ENCODE results near the gene FBH1. TPM values are rescaled to one million over a fixed set of nuclear protein-coding genes. Genes with fewer than 3 reads are reported as not detected.

Gene FBH1
- total RNA-seq, 1 experiment from 2014 or later, result 84.0 TPM

DNA sequence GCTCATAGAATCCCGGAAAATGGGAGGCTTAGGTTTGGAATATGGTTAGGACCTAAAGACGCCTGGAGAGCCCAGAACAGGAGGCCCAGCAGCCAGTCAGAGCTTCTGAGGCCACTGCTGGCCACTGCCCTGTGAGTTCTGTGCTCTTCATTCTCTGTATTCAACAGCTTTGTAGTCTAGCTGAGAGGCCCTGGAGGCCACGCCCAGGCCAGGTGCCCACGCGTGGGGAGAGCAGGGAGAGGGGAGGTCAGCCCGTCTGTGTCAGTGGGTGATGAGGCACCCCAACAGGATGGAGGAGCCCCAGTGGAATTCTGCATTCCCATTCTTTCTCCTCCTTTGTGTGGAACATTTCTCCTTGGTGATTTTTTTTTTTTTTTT is 58.2 kb downstream of the FBH1 start:
- ChIA-PET POLR2A (ENCODE audit: low non-redundant PET) (no interaction called here), CTCF (no interaction called here)
- no peaks in the 10 kb centered on the region for H3K27me3 ChIP-seq (replicated peaks; ENCODE audit: insufficient read depth, low read depth, low read length, poor library complexity)
- H3K36me3 ChIP-seq (ENCODE audit: insufficient read depth, low read length, poor library complexity, severe bottlenecking), result no peaks in the 10 kb centered on the region
- no peak overlapping the region for H3K27ac ChIP-seq (ENCODE audit: low read depth, low read length, poor library complexity, severe bottlenecking)
- H3K4me3 ChIP-seq (ENCODE audit: low read depth, low read length, poor library complexity, severe bottlenecking), result no peak overlapping the region
- H3K4me1 ChIP-seq (ENCODE audit: insufficient read depth, low read length, poor library complexity, severe bottlenecking), result peaks cover 5% of the 10 kb centered on the region
- no peaks in the 10 kb centered on the region for H3K9me3 ChIP-seq (ENCODE audit: low read depth, low read length, poor library complexity, severe bottlenecking)
- no peak for DNase-seq (ENCODE audit: low spot score)
- no TSS peak for BruUV-seq (replicated peaks)
- intact Hi-C loops (cut with micrococcal nuclease; ENCODE audit: unreplicated experiment), result loop anchor here (5.0 kb wide), 2 partner anchors 64 to 139 kb away; partner anchors contain the start of gene RBM17
- TF ChIP-seq EZH2 (IDR thresholded peaks at IDR 0.05; ENCODE audit: borderline replicate concordance, low read depth, low read length, poor library complexity, severe bottlenecking), result no peak
- TF ChIP-seq, protein P1, sequence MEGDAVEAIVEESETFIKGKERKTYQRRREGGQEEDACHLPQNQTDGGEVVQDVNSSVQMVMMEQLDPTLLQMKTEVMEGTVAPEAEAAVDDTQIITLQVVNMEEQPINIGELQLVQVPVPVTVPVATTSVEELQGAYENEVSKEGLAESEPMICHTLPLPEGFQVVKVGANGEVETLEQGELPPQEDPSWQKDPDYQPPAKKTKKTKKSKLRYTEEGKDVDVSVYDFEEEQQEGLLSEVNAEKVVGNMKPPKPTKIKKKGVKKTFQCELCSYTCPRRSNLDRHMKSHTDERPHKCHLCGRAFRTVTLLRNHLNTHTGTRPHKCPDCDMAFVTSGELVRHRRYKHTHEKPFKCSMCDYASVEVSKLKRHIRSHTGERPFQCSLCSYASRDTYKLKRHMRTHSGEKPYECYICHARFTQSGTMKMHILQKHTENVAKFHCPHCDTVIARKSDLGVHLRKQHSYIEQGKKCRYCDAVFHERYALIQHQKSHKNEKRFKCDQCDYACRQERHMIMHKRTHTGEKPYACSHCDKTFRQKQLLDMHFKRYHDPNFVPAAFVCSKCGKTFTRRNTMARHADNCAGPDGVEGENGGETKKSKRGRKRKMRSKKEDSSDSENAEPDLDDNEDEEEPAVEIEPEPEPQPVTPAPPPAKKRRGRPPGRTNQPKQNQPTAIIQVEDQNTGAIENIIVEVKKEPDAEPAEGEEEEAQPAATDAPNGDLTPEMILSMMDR (conservative IDR thresholded peaks at IDR 0.05; ENCODE audit: low read depth, low read length), result no peak

DNA sequence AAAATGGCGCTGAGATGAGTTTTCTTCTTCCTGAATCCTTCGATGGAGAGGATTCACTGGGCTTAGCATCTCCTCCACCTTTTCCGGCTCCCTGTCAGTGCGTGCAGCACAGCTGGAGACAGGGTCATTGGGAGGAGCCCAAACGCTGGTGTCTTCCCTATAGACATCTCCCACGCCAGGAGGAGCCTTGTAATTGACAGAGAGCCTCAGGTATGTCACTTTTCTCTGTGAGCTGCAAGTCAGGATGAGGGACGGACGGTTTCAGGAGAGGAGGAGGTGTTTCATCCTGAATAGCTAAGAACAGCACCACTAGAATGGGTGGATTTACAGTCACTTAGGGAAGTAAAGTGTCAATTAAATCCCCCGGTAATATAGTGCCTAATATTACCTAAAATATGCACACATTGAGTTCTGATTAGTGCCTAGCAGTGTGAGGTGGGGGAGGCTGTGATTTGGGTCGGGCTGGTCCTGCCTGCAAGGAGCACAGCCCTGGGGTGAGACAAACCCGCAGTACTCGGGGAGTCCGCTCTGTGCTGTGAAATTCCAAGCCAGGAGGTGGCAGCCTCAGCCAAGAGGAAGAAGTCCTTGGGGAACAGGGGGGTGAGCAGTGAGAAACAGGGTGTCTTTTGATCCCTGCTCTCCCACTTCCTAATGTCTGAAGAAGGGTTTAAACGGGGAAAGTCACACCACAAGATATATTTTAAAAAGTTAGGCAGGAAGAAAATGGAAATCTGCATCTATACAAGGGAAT is 59.1 kb downstream of the FBH1 start:
- Histone ChIP-seq H3K27ac (ENCODE audit: low read depth, low read length, poor library complexity, severe bottlenecking) (no peak overlapping the region), H3K9me3 (ENCODE audit: low read depth, low read length, poor library complexity, severe bottlenecking) (no peaks in the 10 kb centered on the region), H3K27me3 (replicated peaks; ENCODE audit: insufficient read depth, low read depth, low read length, poor library complexity) (no peaks in the 10 kb centered on the region), H3K4me3 (ENCODE audit: low read depth, low read length, poor library complexity, severe bottlenecking) (no peak overlapping the region), H3K4me1 (ENCODE audit: insufficient read depth, low read length, poor library complexity, severe bottlenecking) (peaks cover 13% of the 10 kb centered on the region), H3K36me3 (ENCODE audit: insufficient read depth, low read length, poor library complexity, severe bottlenecking) (no peaks in the 10 kb centered on the region)
- ChIA-PET CTCF (no interaction called here), POLR2A (ENCODE audit: low non-redundant PET) (no interaction called here)
- TF ChIP-seq EZH2 (IDR thresholded peaks at IDR 0.05; ENCODE audit: borderline replicate concordance, low read depth, low read length, poor library complexity, severe bottlenecking), result no peak
- TF ChIP-seq, protein P1 (conservative IDR thresholded peaks at IDR 0.05; ENCODE audit: low read depth, low read length), result peak; percentile 67
- intact Hi-C loops (cut with micrococcal nuclease; ENCODE audit: unreplicated experiment), result loop anchor here (5.0 kb wide), 2 partner anchors 63 to 138 kb away; partner anchors contain the start of gene RBM17
- peak; percentile 75 for DNase-seq (ENCODE audit: low spot score)
- no TSS peak for BruUV-seq (replicated peaks)

DNA sequence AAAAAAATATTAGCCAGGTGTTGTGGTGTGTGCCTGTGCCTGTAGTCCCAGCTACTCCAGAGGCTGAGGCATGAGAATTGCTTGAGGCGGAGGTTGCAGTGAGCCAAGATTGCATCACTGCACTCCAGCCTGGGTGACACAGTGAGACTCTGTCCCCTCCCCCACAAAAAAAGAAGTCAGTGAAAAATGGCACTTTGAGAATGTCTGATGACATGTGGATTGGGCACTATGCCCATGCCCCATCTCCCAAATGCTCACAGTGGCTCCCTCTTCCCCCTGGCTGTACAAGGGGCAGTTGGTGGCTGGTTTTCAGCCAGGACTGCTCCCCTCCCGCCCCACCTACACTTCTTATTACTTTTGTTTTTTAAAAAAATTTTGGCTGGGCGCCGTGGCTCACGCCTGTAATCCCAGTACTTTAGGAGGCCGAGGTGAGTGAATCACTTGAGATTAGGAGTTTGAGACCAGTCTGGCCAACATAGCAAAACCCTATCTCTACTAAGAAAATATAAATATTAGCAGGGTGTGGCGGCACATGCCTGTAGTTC is 61.2 kb downstream of the FBH1 start:
- BruUV-seq (replicated peaks), result no TSS peak
- intact Hi-C loops (cut with micrococcal nuclease; ENCODE audit: unreplicated experiment), result loop anchor here (5.0 kb wide), 1 partner anchor 456 kb away; no protein-coding TSS in a partner anchor
- DNase-seq (ENCODE audit: low spot score), result peak; percentile 33
- Histone ChIP-seq H3K27me3 (replicated peaks; ENCODE audit: insufficient read depth, low read depth, low read length, poor library complexity) (no peaks in the 10 kb centered on the region), H3K36me3 (ENCODE audit: insufficient read depth, low read length, poor library complexity, severe bottlenecking) (no peaks in the 10 kb centered on the region), H3K4me1 (ENCODE audit: insufficient read depth, low read length, poor library complexity, severe bottlenecking) (peaks cover 13% of the 10 kb centered on the region), H3K27ac (ENCODE audit: low read depth, low read length, poor library complexity, severe bottlenecking) (no peak overlapping the region), H3K4me3 (ENCODE audit: low read depth, low read length, poor library complexity, severe bottlenecking) (no peak overlapping the region), H3K9me3 (ENCODE audit: low read depth, low read length, poor library complexity, severe bottlenecking) (no peaks in the 10 kb centered on the region)
- ChIA-PET CTCF (interaction anchor here (0.6 kb wide), 1 partner anchor 112 kb away, joined by 10 read pairs; no protein-coding TSS in a partner anchor), POLR2A (ENCODE audit: low non-redundant PET) (no interaction called here)
- TF ChIP-seq, protein P1 (conservative IDR thresholded peaks at IDR 0.05; ENCODE audit: low read depth, low read length), result no peak
- TF ChIP-seq EZH2 (IDR thresholded peaks at IDR 0.05; ENCODE audit: borderline replicate concordance, low read depth, low read length, poor library complexity, severe bottlenecking), result no peak
